ENCODE data around the gene SLC15A1.

SLC15A1 gene

GRCh38 chr13:98690348-98691022 is 62.0 kb downstream of the SLC15A1 start:
- DNase-seq = no peak

GRCh38 chr13:98689347-98689968 is 63.0 kb downstream of the SLC15A1 start:
- DNase-seq = no peak

- no peak for DNase-seq
Observed at GRCh38 chr13:98688373-98688772, 64.1 kb downstream of the SLC15A1 start.

GRCh38 chr13:98687319-98687718 is 65.2 kb downstream of the SLC15A1 start:
- no peak for DNase-seq

GRCh38 chr13:98686270-98686669 is 66.2 kb downstream of the SLC15A1 start:
- DNase-seq = no peak

GRCh38 chr13:98685146-98685545 is 67.3 kb downstream of the SLC15A1 start:
- DNase-seq = no peak

- DNase-seq = no peak
Observed at GRCh38 chr13:98681049-98681448, 71.4 kb downstream of the SLC15A1 start.

- DNase-seq = no peak
Observed at GRCh38 chr13:98678741-98679140, 73.7 kb downstream of the SLC15A1 start.

- no peak for DNase-seq
Observed at GRCh38 chr13:98677398-98677797, 75.1 kb downstream of the SLC15A1 start.

GRCh38 chr13:98676239-98676638 is 76.2 kb downstream of the SLC15A1 start:
- no peak for DNase-seq

GRCh38 chr13:98675837-98676236 is 76.6 kb downstream of the SLC15A1 start:
- DNase-seq = no peak

GRCh38 chr13:98675066-98675465 is 77.4 kb downstream of the SLC15A1 start:
- DNase-seq = no peak

- DNase-seq = no peak
Observed at GRCh38 chr13:98672947-98673613, 79.4 kb downstream of the SLC15A1 start.

- no peak for DNase-seq
Observed at GRCh38 chr13:98668155-98668554, 84.3 kb downstream of the SLC15A1 start.

GRCh38 chr13:98665638-98665995 is 86.9 kb downstream of the SLC15A1 start:
- no peak for DNase-seq

- no peak for DNase-seq
Observed at GRCh38 chr13:98664924-98665637, 87.4 kb downstream of the SLC15A1 start.

GRCh38 chr13:98664510-98664909 is 88.0 kb downstream of the SLC15A1 start:
- no peak for DNase-seq

- DNase-seq = no peak
Observed at GRCh38 chr13:98664047-98664446, 88.4 kb downstream of the SLC15A1 start.

GRCh38 chr13:98658131-98658530 is 94.3 kb downstream of the SLC15A1 start:
- no peak for DNase-seq

GRCh38 chr13:98657506-98658085 is 94.9 kb downstream of the SLC15A1 start:
- no peak for DNase-seq

GRCh38 chr13:98656223-98656622 is 96.2 kb downstream of the SLC15A1 start:
- no peak for DNase-seq

- peak; percentile 57 for DNase-seq
Observed at GRCh38 chr13:98653463-98653985, 98.9 kb downstream of the SLC15A1 start.
